Loucy (cell line): ENCODE data around the gene IL20RA.
"Not testable (repeated sequence)": the region's sequence is repeated elsewhere in the genome, so short reads cannot be mapped to it uniquely, and the experiment has no call there.

Experiments used
- CTCF ChIP-seq: fragments of 200-600 bp; sonication (generic); conservative IDR thresholded peaks from 2 replicates; pipeline ENCODE4 v1.5.1; 2014; ENCODE audit warnings: mild to moderate bottlenecking, antibody characterized with exemption, low read length
- EZH2phosphoT487 ChIP-seq: fragments of 200-600 bp; IDR thresholded peaks from 2 replicates; pipeline ENCODE4 v1.6.1; 2018; ENCODE audit warnings: antibody characterized with exemption, mild to moderate bottlenecking, moderate library complexity, borderline replicate concordance

DNA sequence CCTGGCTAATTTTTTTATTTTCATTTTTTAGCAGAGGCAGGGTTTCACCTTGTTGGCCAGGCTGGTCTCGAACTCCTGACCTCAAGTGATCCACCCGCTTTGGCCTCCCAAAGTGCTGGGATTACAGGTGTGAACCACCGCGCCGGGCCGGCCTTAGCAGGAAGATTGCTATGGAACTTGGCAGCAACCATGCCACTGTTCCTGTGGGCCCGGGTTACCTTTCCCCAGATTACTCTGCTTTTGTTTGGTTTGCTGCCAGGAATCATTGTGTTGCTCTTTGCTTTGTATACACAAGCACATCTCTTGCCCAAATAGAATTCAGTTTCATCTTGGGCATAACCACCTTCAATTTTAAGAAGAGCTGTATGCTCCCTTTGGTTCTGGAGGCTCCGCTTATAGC is 71.0 kb downstream of the IL20RA start:
- TF ChIP-seq CTCF, EZH2phosphoT487: not testable (repeated sequence)
